ENCODE measurements around the gene GLB1L2.

GLB1L2 gene

GRCh38 chr11:134383576-134384221 lies 51.9 kb downstream of the GLB1L2 start:
- no peaks in the 10 kb centered on the region for H3K27me3 ChIP-seq (ENCODE audit: control insufficient read depth, insufficient read depth, low read length)
- H3K4me1 ChIP-seq (ENCODE audit: control insufficient read depth, insufficient read depth, low read length) = peaks cover 3% of the 10 kb centered on the region
- H3K9me3 ChIP-seq (ENCODE audit: control insufficient read depth, insufficient read depth, low read length) = no peaks in the 10 kb centered on the region
- H3K4me3 ChIP-seq (ENCODE audit: low read depth, low read length) = no peak overlapping the region
- peaks cover 9% of the 10 kb centered on the region for H3K36me3 ChIP-seq (ENCODE audit: control insufficient read depth, insufficient read depth, low read length)
- H3K9ac ChIP-seq (ENCODE audit: low read depth, low read length) = no peak overlapping the region

DNA sequence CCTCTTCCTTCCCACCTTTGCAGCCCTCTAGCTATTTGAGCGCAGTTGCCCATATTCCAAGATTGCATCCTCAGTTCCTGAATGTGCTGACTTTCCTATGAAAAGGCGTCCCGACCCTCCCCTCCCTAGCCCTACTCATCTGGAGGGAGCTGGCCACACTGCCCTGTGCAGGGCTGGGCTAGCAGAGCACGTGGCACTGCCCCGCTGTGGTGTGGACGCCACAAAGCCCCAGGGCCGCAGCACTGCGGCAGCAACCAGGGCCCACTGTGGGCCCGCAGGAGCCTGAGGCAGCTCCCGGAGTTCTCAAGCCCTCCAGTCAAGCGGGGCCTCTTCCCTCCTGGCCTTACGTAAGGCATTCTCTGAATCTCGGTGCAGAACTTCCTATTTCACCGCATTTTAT lies 52.6 kb downstream of the GLB1L2 start:
- peaks cover 3% of the 10 kb centered on the region for H3K4me1 ChIP-seq (ENCODE audit: control insufficient read depth, insufficient read depth, low read length)
- H3K27me3 ChIP-seq (ENCODE audit: control insufficient read depth, insufficient read depth, low read length) = no peaks in the 10 kb centered on the region
- no peak overlapping the region for H3K4me3 ChIP-seq (ENCODE audit: low read depth, low read length)
- H3K36me3 ChIP-seq (ENCODE audit: control insufficient read depth, insufficient read depth, low read length) = peaks cover 9% of the 10 kb centered on the region
- H3K9ac ChIP-seq (ENCODE audit: low read depth, low read length) = no peak overlapping the region
- H3K9me3 ChIP-seq (ENCODE audit: control insufficient read depth, insufficient read depth, low read length) = no peaks in the 10 kb centered on the region

DNA sequence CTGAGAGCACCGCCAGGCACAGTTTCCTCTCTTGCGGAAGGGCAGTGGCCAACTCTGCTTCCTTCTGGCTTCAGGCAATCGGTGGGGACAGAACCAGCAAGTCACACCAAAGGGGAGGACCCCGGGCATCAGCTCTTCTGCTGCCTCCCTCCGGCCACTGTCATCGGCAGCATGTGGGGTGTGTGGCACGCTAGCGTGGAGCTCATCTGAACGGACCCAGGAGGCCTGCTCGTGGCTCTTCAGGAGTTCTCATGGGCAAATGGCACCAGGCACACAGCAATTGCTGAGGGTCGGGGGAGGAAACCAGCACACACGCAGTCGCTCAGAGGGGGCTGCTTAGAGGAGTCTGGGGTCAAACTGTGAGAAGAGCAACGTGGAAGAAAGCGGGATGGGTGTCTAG lies 53.4 kb downstream of the GLB1L2 start:
- H3K4me1 ChIP-seq (ENCODE audit: control insufficient read depth, insufficient read depth, low read length) = peaks cover 3% of the 10 kb centered on the region
- no peaks in the 10 kb centered on the region for H3K9me3 ChIP-seq (ENCODE audit: control insufficient read depth, insufficient read depth, low read length)
- H3K9ac ChIP-seq (ENCODE audit: low read depth, low read length) = no peak overlapping the region
- no peak overlapping the region for H3K4me3 ChIP-seq (ENCODE audit: low read depth, low read length)
- peaks cover 8% of the 10 kb centered on the region for H3K36me3 ChIP-seq (ENCODE audit: control insufficient read depth, insufficient read depth, low read length)
- H3K27me3 ChIP-seq (ENCODE audit: control insufficient read depth, insufficient read depth, low read length) = no peaks in the 10 kb centered on the region

DNA sequence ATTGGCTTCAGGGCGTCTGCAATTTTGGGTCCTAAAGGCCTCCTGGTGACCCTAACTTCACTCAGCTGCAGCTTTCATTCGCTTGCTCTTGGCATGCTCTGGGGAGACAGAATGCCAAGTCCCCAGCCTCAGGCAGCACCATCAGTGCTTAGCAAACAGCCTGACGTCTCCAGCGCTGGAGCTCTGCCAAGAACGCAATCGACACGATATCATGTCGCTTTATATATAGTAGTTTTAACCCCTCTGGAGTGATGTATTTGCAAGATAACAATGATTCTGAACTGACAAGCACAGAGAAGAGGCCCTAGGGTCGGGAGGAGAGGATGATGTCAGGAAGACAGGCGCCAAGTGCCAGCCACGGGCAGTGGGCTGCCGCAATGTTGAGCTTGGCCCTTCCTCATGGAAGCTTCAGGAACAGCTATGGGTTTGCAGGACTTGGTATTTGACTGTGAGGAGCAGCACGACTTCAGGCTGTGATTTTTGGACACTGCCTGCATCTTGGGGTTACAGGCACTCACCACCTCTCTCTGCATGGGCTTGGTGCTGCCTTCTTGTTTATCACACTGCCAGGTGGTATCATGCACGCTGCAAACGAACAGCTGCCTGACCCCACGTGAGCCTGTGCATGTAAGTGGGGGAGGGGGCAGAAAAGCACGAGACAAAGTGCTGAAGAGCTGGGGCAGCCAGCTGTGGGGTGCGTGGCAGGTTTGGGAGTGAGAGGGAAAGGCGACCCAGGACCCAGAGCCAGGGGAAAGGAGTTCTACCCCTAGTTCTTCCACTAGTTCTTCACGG lies 54.2 kb downstream of the GLB1L2 start:
- Histone ChIP-seq H3K9me3 (ENCODE audit: control insufficient read depth, insufficient read depth, low read length) (no peaks in the 10 kb centered on the region), H3K36me3 (ENCODE audit: control insufficient read depth, insufficient read depth, low read length) (peaks cover 6% of the 10 kb centered on the region), H3K27me3 (ENCODE audit: control insufficient read depth, insufficient read depth, low read length) (no peaks in the 10 kb centered on the region), H3K4me3 (ENCODE audit: low read depth, low read length) (no peak overlapping the region), H3K9ac (ENCODE audit: low read depth, low read length) (no peak overlapping the region), H3K4me1 (ENCODE audit: control insufficient read depth, insufficient read depth, low read length) (peaks cover 3% of the 10 kb centered on the region)

DNA sequence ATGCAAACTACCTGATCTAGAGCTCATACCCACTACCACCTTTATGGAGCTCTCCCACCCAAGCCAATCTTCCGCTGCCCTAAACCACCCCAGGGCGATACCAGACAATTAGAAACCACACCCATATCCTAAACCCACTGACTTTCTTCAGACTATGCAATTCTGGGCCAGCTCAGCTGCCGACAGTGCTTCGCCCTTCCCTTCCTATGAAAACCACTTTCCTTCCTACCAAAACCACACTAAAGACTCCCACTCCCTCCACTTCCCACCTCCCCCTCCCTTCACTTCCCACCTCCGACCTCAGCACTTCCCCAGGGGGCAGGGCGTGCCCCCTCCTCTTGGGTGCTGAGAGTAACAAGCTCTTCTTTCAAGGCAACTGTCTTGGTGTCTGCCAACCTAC lies 55.2 kb downstream of the GLB1L2 start:
- Histone ChIP-seq H3K27me3 (ENCODE audit: control insufficient read depth, insufficient read depth, low read length) (no peaks in the 10 kb centered on the region), H3K9me3 (ENCODE audit: control insufficient read depth, insufficient read depth, low read length) (no peaks in the 10 kb centered on the region), H3K4me1 (ENCODE audit: control insufficient read depth, insufficient read depth, low read length) (peaks cover 3% of the 10 kb centered on the region), H3K9ac (ENCODE audit: low read depth, low read length) (no peak overlapping the region), H3K4me3 (ENCODE audit: low read depth, low read length) (no peak overlapping the region), H3K36me3 (ENCODE audit: control insufficient read depth, insufficient read depth, low read length) (peaks cover 6% of the 10 kb centered on the region)

GRCh38 chr11:134387501-134387900 lies 55.7 kb downstream of the GLB1L2 start:
- Histone ChIP-seq H3K4me1 (ENCODE audit: control insufficient read depth, insufficient read depth, low read length) (peaks cover 3% of the 10 kb centered on the region), H3K36me3 (ENCODE audit: control insufficient read depth, insufficient read depth, low read length) (peaks cover 6% of the 10 kb centered on the region), H3K9ac (ENCODE audit: low read depth, low read length) (no peak overlapping the region), H3K9me3 (ENCODE audit: control insufficient read depth, insufficient read depth, low read length) (no peaks in the 10 kb centered on the region), H3K27me3 (ENCODE audit: control insufficient read depth, insufficient read depth, low read length) (no peaks in the 10 kb centered on the region), H3K4me3 (ENCODE audit: low read depth, low read length) (no peak overlapping the region)

DNA sequence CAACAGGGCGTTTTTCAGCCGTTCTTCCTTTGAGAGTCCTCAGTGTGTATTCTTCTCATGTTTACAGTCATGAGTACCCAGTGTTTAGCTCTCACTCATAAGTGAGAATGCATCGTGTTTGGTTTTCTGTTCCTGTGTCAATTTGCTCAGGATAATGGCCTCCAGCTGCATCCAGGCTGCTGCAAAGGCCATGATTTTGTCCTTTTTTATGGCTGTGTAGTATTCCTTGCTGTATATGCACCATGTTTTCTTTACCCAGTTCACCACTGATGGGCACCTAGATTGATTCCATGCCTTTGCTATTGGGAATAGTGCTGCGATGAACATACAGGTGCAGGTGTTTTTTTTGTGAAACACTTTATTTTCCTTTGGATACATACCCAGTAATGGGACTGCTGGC lies 56.8 kb downstream of the GLB1L2 start:
- Histone ChIP-seq H3K4me1 (ENCODE audit: control insufficient read depth, insufficient read depth, low read length) (peaks cover 3% of the 10 kb centered on the region), H3K9ac (ENCODE audit: low read depth, low read length) (no peak overlapping the region), H3K27me3 (ENCODE audit: control insufficient read depth, insufficient read depth, low read length) (no peaks in the 10 kb centered on the region), H3K9me3 (ENCODE audit: control insufficient read depth, insufficient read depth, low read length) (no peaks in the 10 kb centered on the region), H3K4me3 (ENCODE audit: low read depth, low read length) (no peak overlapping the region), H3K36me3 (ENCODE audit: control insufficient read depth, insufficient read depth, low read length) (peaks cover 5% of the 10 kb centered on the region)

- H3K27me3 ChIP-seq (ENCODE audit: control insufficient read depth, insufficient read depth, low read length) = no peaks in the 10 kb centered on the region
- peaks cover 3% of the 10 kb centered on the region for H3K36me3 ChIP-seq (ENCODE audit: control insufficient read depth, insufficient read depth, low read length)
- peaks cover 3% of the 10 kb centered on the region for H3K4me1 ChIP-seq (ENCODE audit: control insufficient read depth, insufficient read depth, low read length)
- H3K9me3 ChIP-seq (ENCODE audit: control insufficient read depth, insufficient read depth, low read length) = no peaks in the 10 kb centered on the region
- no peak overlapping the region for H3K9ac ChIP-seq (ENCODE audit: low read depth, low read length)
- no peak overlapping the region for H3K4me3 ChIP-seq (ENCODE audit: low read depth, low read length)
Measured at GRCh38 chr11:134389464-134390180, 57.8 kb downstream of the GLB1L2 start.

DNA sequence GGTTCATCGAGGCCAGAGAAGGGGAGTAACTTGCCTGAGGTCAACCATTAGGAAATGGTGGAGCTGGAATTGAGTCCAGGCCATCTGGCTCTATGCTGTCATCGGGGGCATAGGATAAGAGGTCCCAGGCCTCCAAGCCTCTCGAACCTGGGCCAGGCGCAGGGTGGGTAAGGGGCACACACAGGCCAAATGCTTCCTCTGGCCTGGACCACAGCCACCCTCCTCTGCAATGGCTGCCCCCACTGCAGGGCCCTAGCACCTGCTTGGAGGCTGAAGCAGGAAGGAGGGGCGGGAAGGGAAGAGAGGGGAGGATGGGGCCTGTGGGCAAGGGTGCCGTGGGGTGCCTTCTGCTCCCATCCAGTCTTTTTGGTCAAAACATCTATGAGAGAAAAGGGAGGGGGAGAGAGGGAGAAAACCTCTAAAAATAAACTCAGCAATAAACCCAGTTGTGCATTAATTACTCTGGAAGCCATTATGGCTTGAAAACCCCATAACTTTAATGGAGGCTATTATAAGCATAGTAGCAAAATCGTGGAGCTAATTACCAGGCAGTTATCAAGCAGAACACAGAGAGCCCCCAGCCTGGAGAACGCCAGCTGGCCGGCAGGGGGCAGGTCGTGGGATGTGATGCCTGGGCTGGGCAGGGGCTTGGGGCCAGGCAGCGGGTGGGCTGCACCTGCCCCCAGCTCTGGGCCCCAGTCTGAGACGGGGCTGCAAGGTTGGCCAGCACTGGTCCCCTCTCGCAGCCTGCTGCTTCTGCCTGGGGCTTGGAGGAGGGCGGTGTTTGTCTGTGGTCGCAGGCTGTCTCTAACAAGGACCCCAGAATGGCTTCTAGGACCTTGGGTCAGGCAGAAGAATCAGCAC lies 59.1 kb downstream of the GLB1L2 start:
- Histone ChIP-seq H3K4me3 (ENCODE audit: low read depth, low read length) (no peak overlapping the region), H3K36me3 (ENCODE audit: control insufficient read depth, insufficient read depth, low read length) (peaks cover 3% of the 10 kb centered on the region), H3K27me3 (ENCODE audit: control insufficient read depth, insufficient read depth, low read length) (no peaks in the 10 kb centered on the region), H3K4me1 (ENCODE audit: control insufficient read depth, insufficient read depth, low read length) (peaks cover 3% of the 10 kb centered on the region), H3K9me3 (ENCODE audit: control insufficient read depth, insufficient read depth, low read length) (no peaks in the 10 kb centered on the region), H3K9ac (ENCODE audit: low read depth, low read length) (no peak overlapping the region)

DNA sequence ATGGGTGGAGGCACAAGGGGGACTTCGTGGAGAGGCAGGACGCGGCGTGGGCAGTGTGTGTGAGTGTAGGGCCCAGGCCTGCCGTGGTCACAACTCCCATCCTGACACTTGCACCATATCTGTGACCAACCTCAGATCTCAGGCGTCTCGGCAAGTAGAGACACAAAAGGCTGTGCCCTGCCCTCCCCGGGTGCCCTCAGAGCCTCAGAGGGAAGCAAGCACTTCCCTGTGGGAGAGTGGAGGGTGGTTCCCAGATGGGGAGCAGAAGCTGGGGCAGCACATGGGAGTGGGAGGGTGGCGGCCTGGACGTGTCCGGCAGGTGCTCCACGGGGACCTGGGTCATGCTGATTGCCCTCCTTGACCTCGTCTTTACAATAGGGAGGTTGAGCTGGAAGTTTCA lies 59.9 kb downstream of the GLB1L2 start:
- Histone ChIP-seq H3K9me3 (ENCODE audit: control insufficient read depth, insufficient read depth, low read length) (no peaks in the 10 kb centered on the region), H3K36me3 (ENCODE audit: control insufficient read depth, insufficient read depth, low read length) (peaks cover 3% of the 10 kb centered on the region), H3K27me3 (ENCODE audit: control insufficient read depth, insufficient read depth, low read length) (no peaks in the 10 kb centered on the region), H3K4me1 (ENCODE audit: control insufficient read depth, insufficient read depth, low read length) (peaks cover 2% of the 10 kb centered on the region), H3K4me3 (ENCODE audit: low read depth, low read length) (no peak overlapping the region), H3K9ac (ENCODE audit: low read depth, low read length) (no peak overlapping the region)

DNA sequence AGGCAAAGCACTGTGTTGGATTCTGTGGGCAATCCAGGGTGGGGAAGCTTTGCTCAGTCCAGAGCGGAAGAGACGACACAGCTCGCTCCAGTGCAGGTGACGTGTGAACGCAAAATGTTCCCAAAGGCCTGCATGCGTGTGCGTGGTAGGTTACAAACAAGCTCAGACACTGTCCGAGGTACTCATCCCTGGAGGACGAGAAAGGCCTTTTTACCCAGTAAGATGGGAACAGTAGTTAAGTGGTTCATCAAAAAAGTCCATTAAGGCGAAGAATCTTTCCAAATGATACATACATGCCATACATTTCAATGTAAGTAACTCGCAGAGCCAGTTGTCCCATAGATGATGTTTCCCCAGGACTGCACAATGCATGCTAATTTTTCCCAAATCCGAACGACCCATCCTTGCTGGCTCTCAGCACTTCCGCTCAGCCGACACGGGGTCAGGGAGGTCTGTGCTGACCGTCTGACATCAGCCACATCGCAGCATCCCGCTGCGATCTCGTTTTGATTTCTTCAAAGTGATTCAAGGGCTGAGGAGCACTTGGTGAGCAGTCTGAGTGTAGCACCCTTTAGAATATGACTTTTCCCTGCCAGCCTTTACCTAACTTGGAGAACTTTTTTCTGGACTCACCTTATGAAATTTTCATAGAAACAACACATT lies 61.3 kb downstream of the GLB1L2 start:
- Histone ChIP-seq H3K36me3 (ENCODE audit: control insufficient read depth, insufficient read depth, low read length) (peaks cover 3% of the 10 kb centered on the region), H3K9me3 (ENCODE audit: control insufficient read depth, insufficient read depth, low read length) (no peaks in the 10 kb centered on the region), H3K4me3 (ENCODE audit: low read depth, low read length) (no peak overlapping the region), H3K9ac (ENCODE audit: low read depth, low read length) (no peak overlapping the region), H3K27me3 (ENCODE audit: control insufficient read depth, insufficient read depth, low read length) (no peaks in the 10 kb centered on the region), H3K4me1 (ENCODE audit: control insufficient read depth, insufficient read depth, low read length) (no peaks in the 10 kb centered on the region)

Measured in iPS-15b (cell line).